OCI-LY3 (cell line): ENCODE measurements around the gene ERVH48-1.
"Not testable (repeated sequence)": the region's sequence is repeated elsewhere in the genome, so short reads cannot be mapped to it uniquely, and the experiment has no call there.

Source experiments
- H2AFZ ChIP-seq: fragments of 200-600, 300-600 bp; shearing (Covaris generic); 2 replicates; pipeline ENCODE4 v1.6.0; 2014; ENCODE audit warnings: antibody characterized with exemption, low read depth, low read length
- H3K27ac ChIP-seq: fragments of 200-600, 300-600 bp; sonication (generic); 2 replicates; pipeline ENCODE4 v1.5.1; 2014; ENCODE audit warnings: mild to moderate bottlenecking, low read length, moderate library complexity, mixed read lengths
- H3K27me3 ChIP-seq: fragments of 200-600, 300-600 bp; sonication (generic); 2 replicates; pipeline ENCODE4 v1.6.1; 2014; ENCODE audit warnings: low read depth, low read length, mixed read lengths
- H3K36me3 ChIP-seq: fragments of 200-600, 300-600 bp; sonication (generic); replicated peaks from 2 replicates; pipeline ENCODE3; 2014; ENCODE audit warnings: low read depth, low read length, mixed read lengths
- H3K4me1 ChIP-seq: fragments of 300-600, 200-600 bp; sonication (generic); 2 replicates; pipeline ENCODE4 v1.6.1; 2014; ENCODE audit warnings: low read length, mixed read lengths
- H3K4me2 ChIP-seq: fragments of 200-600, 300-600 bp; sonication (generic); 2 replicates; pipeline ENCODE4 v1.6.1; 2014; ENCODE audit warnings: low read length, mixed read lengths
- H3K4me3 ChIP-seq: fragments of 300-600, 200-600 bp; sonication (generic); 2 replicates; pipeline ENCODE4 v1.5.1; 2014; ENCODE audit warnings: antibody characterized with exemption, mild to moderate bottlenecking, low read length, moderate library complexity
- H3K79me2 ChIP-seq: fragments of 300-600, 200-600 bp; shearing (Covaris generic); 2 replicates; pipeline ENCODE4 v1.6.1; 2014; ENCODE audit warnings: mild to moderate bottlenecking, low read length, mixed read lengths
- H3K9ac ChIP-seq: fragments of 300-600, 200-600 bp; shearing (Covaris generic); 2 replicates; pipeline ENCODE4 v1.6.0; 2014; ENCODE audit warnings: mild to moderate bottlenecking, low read length, moderate library complexity
- H3K9me3 ChIP-seq: fragments of 200-600, 300-600 bp; shearing (Covaris generic); 2 replicates; pipeline ENCODE4 v1.6.1; 2014; ENCODE audit warnings: low read length, mixed read lengths; ENCODE audit not compliant: insufficient read depth
- H4K20me1 ChIP-seq: fragments of 200-600, 300-600 bp; sonication (generic); 2 replicates; pipeline ENCODE4 v1.6.1; 2016; ENCODE audit warnings: low read length, mixed read lengths; ENCODE audit not compliant: insufficient read depth
- CTCF ChIP-seq: fragments of 200-600, 300-600 bp; sonication (generic); IDR thresholded peaks from 2 replicates; pipeline ENCODE4 v1.5.1; 2014; ENCODE audit warnings: antibody characterized with exemption, low read length, low read depth
- EZH2phosphoT487 ChIP-seq: fragments of 200-600 bp; shearing (Covaris generic); IDR thresholded peaks from 2 replicates; pipeline ENCODE4 v1.6.1; 2018; ENCODE audit warnings: antibody characterized with exemption, mixed run types, low read depth

Gene ERVH48-1

GRCh38 chr21:42964546-42965210 lies 39.2 kb upstream of the ERVH48-1 start:
- Histone ChIP-seq H4K20me1 (no peaks in the 10 kb centered on the region), H3K4me1 (no peaks in the 10 kb centered on the region), H3K4me2 (no peak overlapping the region), H3K36me3 (no peaks in the 10 kb centered on the region), H2AFZ (no peak overlapping the region), H3K27ac (no peak overlapping the region), H3K4me3 (no peak overlapping the region), H3K9me3 (no peaks in the 10 kb centered on the region), H3K9ac (no peak overlapping the region), H3K27me3 (no peaks in the 10 kb centered on the region), H3K79me2 (no peaks in the 10 kb centered on the region)
- no peak for TF ChIP-seq CTCF

DNA sequence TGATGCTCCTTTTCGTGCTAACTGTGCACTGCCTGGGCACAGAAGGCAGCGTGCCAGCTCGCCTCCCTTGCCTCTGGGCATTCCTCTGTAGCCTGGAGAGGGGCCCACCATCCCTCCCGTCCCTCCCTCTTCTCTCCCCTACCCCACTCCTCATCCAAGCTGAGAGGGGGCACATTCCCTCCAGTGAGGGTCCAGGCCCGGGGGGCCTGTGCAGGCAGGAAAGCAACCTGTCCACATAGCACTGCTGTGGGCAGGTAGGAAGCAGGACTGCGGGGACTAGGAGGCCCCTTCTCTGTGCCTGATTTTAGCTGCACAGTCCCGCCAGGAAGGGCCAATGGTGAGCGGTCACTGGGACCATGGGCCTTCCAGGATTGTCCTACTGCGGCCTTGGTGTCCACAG lies 38.7 kb upstream of the ERVH48-1 start:
- Histone ChIP-seq H3K36me3 (no peaks in the 10 kb centered on the region), H2AFZ (no peak overlapping the region), H4K20me1 (no peaks in the 10 kb centered on the region), H3K27ac (no peak overlapping the region), H3K4me3 (no peak overlapping the region), H3K9ac (no peak overlapping the region), H3K79me2 (no peaks in the 10 kb centered on the region), H3K4me1 (no peaks in the 10 kb centered on the region), H3K27me3 (no peaks in the 10 kb centered on the region), H3K9me3 (no peaks in the 10 kb centered on the region), H3K4me2 (no peak overlapping the region)
- TF ChIP-seq CTCF = no peak
- no peak for TF ChIP-seq EZH2phosphoT487

DNA sequence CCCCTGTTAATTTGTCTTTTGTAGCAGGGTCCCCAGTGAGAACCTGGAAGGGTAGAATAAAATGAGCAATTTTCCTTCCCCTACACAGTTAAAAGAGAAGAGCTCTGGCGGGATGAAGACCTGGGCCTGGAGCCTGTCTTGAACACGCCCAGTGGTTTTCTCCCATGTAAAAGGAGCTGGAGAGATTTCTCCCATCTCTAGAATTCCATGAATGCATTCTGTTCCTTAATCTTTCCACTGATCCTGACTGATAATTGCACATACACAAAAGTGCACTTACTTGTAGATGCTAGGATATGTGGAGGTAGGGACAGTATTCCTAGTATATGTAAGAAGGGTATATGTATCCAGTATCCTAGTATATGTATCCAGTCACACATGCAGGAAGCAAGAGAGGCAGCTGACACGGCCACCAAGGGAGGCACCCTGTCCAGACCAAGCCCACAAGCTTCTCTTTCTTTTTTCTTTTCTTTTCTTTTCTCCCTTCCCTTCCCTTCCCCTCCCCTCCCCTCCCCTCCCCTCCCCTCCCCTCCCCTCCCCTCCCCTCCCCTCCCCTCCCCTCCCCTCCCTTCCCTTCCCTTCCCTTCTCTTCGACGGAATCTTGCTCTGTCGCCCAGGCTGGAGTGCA lies 37.1 kb upstream of the ERVH48-1 start:
- Histone ChIP-seq H3K9me3 (no peaks in the 10 kb centered on the region), H4K20me1 (no peaks in the 10 kb centered on the region), H3K4me2 (no peak overlapping the region), H3K4me1 (no peaks in the 10 kb centered on the region), H3K9ac (no peak overlapping the region), H3K27ac (no peak overlapping the region), H3K4me3 (no peak overlapping the region), H3K36me3 (no peaks in the 10 kb centered on the region), H3K79me2 (no peaks in the 10 kb centered on the region), H3K27me3 (no peaks in the 10 kb centered on the region), H2AFZ (no peak overlapping the region)
- TF ChIP-seq CTCF (no peak), EZH2phosphoT487 (no peak)

DNA sequence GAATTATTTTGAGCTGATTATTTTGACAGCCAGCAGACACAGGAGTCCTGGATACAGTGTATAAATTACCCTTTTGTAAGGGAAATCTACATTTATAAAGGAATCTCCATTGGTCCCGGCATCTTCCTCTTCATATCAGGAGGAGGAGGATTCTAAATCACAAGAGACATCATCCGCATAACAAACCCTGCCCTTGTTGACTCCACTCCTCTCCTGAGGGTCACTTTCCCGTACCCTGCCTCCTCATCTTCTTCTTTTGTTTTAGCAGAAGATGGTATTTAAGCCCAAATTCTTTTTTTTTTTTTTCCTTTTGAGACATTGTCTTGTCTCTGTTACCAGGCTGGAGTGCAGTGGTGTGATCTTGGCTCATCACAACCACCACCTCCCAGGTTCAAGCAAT lies 34.3 kb upstream of the ERVH48-1 start:
- Histone ChIP-seq H4K20me1 (no peaks in the 10 kb centered on the region), H3K9me3 (no peaks in the 10 kb centered on the region), H3K36me3 (no peaks in the 10 kb centered on the region), H2AFZ (no peak overlapping the region), H3K27me3 (no peaks in the 10 kb centered on the region), H3K4me1 (no peaks in the 10 kb centered on the region), H3K79me2 (no peaks in the 10 kb centered on the region), H3K4me2 (no peak overlapping the region), H3K9ac (no peak overlapping the region), H3K27ac (no peak overlapping the region), H3K4me3 (no peak overlapping the region)
- no peak for TF ChIP-seq EZH2phosphoT487
- no peak for TF ChIP-seq CTCF

DNA sequence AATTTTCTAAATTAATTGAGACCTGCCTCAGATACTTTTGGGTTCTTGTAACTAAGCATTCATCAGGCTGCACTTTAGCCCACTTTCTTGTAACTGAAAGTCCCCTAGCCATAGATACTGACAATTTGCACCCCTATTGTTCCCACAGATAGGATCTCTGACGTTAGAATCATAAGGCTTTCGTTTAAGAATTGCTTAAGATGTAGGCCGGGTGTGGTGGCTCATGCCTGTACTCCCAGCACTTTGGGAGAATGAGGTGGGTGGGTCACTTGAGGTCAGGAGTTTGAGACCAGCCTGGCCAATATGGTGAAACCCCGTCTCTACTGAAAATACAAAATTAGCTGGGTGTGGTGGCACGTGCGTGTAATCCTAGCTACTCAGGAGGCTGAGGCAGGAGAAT lies 32.7 kb upstream of the ERVH48-1 start:
- H3K4me1 ChIP-seq, H3K4me3 ChIP-seq, H3K27ac ChIP-seq, H3K9me3 ChIP-seq, H3K9ac ChIP-seq, H4K20me1 ChIP-seq, H3K4me2 ChIP-seq, H3K27me3 ChIP-seq, H3K79me2 ChIP-seq, H3K36me3 ChIP-seq, H2AFZ ChIP-seq: not testable (repeated sequence)
